ENCODE data around the gene FDXR. TPM values are rescaled to one million over a fixed set of nuclear protein-coding genes. Genes with fewer than 3 reads are reported as not detected.

FDXR gene
- total and polyA plus RNA-seq, 2 of the 8 experiments (the other 6 are each of a cell fraction or from before 2014, with no cell fraction given): 24.2 to 31.4 TPM

DNA sequence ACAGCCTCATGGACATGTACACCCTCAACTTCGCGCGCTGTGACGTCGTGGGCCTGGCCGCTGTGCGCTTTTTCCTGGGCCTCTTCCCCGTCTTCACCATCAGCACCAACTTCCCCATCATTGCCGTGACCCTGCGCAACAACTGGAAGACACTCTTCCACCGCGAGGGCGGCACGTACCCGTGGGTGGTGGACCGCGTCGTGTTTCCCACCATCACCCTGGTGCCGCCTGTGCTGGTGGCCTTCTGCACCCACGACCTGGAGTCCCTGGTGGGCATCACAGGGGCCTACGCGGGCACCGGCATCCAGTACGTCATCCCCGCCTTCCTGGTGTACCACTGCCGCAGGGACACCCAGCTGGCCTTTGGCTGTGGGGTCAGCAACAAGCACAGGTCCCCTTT, 36.6 kb downstream of the FDXR start:
- DNase-seq (ENCODE audit: low read depth in 1 of 2, low spot score in 2 of 2): no peak
- ChIA-PET CTCF (ENCODE audit: partially characterized antibody) (interaction anchor here (81.0 to 99.6 kb wide), 2 partner anchors 7 to 18 kb away, joined by 2981 read pairs; partner anchors contain the start of genes FDXR, GRIN2C and NAT9), POLR2A (ENCODE audit: partially characterized antibody) (no interaction called here)
- H2BK15ac ChIP-seq (ENCODE audit: low read length): no peak overlapping the region
- no peak overlapping the region for H3K4me3 ChIP-seq (ENCODE audit: extremely low read depth in 1 of 4, insufficient read depth in 2 of 4, low read depth in 3 of 4, low read length in 4 of 4)
- no peak overlapping the region for H3K27ac ChIP-seq (ENCODE audit: low read depth, low read length)
- no peak overlapping the region; the same call in 1 of the 2 replicates for H2BK5ac ChIP-seq (ENCODE audit: low read depth, low read length)
- no peak overlapping the region for H3K14ac ChIP-seq (ENCODE audit: insufficient read length)
- H3K79me1 ChIP-seq (ENCODE audit: low read depth, low read length): no peaks in the 10 kb centered on the region
- H2BK12ac ChIP-seq (ENCODE audit: low read depth, low read length): no peak overlapping the region
- H4K91ac ChIP-seq (replicated peaks; ENCODE audit: insufficient read length, low read length): no peak overlapping the region
- H2AFZ ChIP-seq (ENCODE audit: low read length): no peak overlapping the region
- H3K23ac ChIP-seq (ENCODE audit: insufficient read length): no peak overlapping the region
- H2AK5ac ChIP-seq (ENCODE audit: low read depth, low read length): no peak overlapping the region
- H3K4ac ChIP-seq (replicated peaks; ENCODE audit: insufficient read length, low read depth, low read length): no peak overlapping the region
- H3K4me1 ChIP-seq (replicated peaks in 1 of 4; ENCODE audit: control insufficient read depth in 3 of 4, insufficient read depth in 4 of 4, low read length in 3 of 4): peaks cover 0 to 18% (median 10%) of the 10 kb centered on the region in 4 experiments; a peak in 6 of 7 replicates
- H3K23me2 ChIP-seq (ENCODE audit: low read depth, low read length): no peaks in the 10 kb centered on the region
- H2BK20ac ChIP-seq (ENCODE audit: low read length): no peak overlapping the region
- 95% methylated on average over 26 of the region's 26 CpGs; no CpG with 5 or more reads in 1 of the 2 experiments for WGBS, 2 experiments (ENCODE audit: extremely low coverage in 1 of 2, insufficient coverage in 1 of 2, insufficient read length in 1 of 2, insufficient replicate concordance in 2 of 2, low coverage in 1 of 2, low lambda C conversion rate in 2 of 2, missing lambda C conversion rate in 1 of 2)
- FAIRE-seq: no peak
- peaks cover 0 to 5% (median 1%) of the 10 kb centered on the region in 4 experiments; a peak in 1 of 8 replicates for H3K36me3 ChIP-seq (ENCODE audit: control insufficient read depth in 2 of 4, insufficient read depth in 4 of 4, low read length in 3 of 4)
- H3K4me2 ChIP-seq (ENCODE audit: insufficient read depth in 1 of 2, low read depth in 2 of 2, low read length in 2 of 2): no peak overlapping the region
- H3K9me3 ChIP-seq (ENCODE audit: insufficient read depth in 2 of 2, low read depth in 1 of 2, low read length in 1 of 2): no peaks in the 10 kb centered on the region
- peaks cover 5 to 19% of the 10 kb centered on the region in 2 experiments for H4K20me1 ChIP-seq (replicated peaks in 1 of 2; ENCODE audit: control insufficient read depth in 1 of 2, insufficient read depth in 2 of 2, low read length in 2 of 2)
- no peak overlapping the region for H4K8ac ChIP-seq (ENCODE audit: extremely low read depth, insufficient read depth, low read length)
- no peak overlapping the region for H3K56ac ChIP-seq (replicated peaks; ENCODE audit: insufficient read length, low read depth, low read length)
- no peaks in the 10 kb centered on the region for H3K79me2 ChIP-seq (ENCODE audit: control insufficient read depth in 1 of 2, insufficient read depth in 2 of 2, low read length in 2 of 2)
- H4K5ac ChIP-seq (ENCODE audit: insufficient read length, low read depth, low read length): no peak overlapping the region
- H3K27me3 ChIP-seq (replicated peaks in 1 of 4; ENCODE audit: control insufficient read depth in 3 of 4, extremely low read depth in 1 of 4, insufficient read depth in 3 of 4, low read length in 3 of 4): peaks cover 0 to 9% (median 3%) of the 10 kb centered on the region in 4 experiments; a peak in 3 of 7 replicates
- no peak overlapping the region for H3K18ac ChIP-seq (ENCODE audit: extremely low read depth, low read length)
- no peak overlapping the region for H2BK120ac ChIP-seq (replicated peaks; ENCODE audit: low read depth, low read length)
- H3K9ac ChIP-seq (replicated peaks in 1 of 4; ENCODE audit: extremely low read depth in 1 of 4, low read depth in 3 of 4, low read length in 3 of 4): no peak overlapping the region
- no peak for TF ChIP-seq RBBP5 (IDR thresholded peaks at IDR 0.05; ENCODE audit: borderline replicate concordance, low read depth, low read length)
- no peak for TF ChIP-seq SP1 (IDR thresholded peaks at IDR 0.05; ENCODE audit: low read depth, low read length)
- no peak for TF ChIP-seq EGR1 (IDR thresholded peaks at IDR 0.05; ENCODE audit: borderline replicate concordance, low read depth, low read length)
- no peak for TF ChIP-seq KDM1A (IDR thresholded peaks at IDR 0.05; ENCODE audit: borderline replicate concordance, low read length)
- TF ChIP-seq KDM4A (IDR thresholded peaks at IDR 0.05; ENCODE audit: low read depth, low read length, severe bottlenecking): no peak
- TF ChIP-seq, protein P1, sequence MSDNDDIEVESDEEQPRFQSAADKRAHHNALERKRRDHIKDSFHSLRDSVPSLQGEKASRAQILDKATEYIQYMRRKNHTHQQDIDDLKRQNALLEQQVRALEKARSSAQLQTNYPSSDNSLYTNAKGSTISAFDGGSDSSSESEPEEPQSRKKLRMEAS (IDR thresholded peaks at IDR 0.05): no peak
- TF ChIP-seq POU5F1 (IDR thresholded peaks at IDR 0.05; ENCODE audit: low read depth, low read length): no peak
- TF ChIP-seq BCL11A (IDR thresholded peaks at IDR 0.05; ENCODE audit: low read depth in 2 of 2, low read length in 2 of 2): no peak
- TF ChIP-seq, protein P2, sequence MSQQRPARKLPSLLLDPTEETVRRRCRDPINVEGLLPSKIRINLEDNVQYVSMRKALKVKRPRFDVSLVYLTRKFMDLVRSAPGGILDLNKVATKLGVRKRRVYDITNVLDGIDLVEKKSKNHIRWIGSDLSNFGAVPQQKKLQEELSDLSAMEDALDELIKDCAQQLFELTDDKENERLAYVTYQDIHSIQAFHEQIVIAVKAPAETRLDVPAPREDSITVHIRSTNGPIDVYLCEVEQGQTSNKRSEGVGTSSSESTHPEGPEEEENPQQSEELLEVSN (IDR thresholded peaks at IDR 0.05): no peak
- TF ChIP-seq, protein P3, sequence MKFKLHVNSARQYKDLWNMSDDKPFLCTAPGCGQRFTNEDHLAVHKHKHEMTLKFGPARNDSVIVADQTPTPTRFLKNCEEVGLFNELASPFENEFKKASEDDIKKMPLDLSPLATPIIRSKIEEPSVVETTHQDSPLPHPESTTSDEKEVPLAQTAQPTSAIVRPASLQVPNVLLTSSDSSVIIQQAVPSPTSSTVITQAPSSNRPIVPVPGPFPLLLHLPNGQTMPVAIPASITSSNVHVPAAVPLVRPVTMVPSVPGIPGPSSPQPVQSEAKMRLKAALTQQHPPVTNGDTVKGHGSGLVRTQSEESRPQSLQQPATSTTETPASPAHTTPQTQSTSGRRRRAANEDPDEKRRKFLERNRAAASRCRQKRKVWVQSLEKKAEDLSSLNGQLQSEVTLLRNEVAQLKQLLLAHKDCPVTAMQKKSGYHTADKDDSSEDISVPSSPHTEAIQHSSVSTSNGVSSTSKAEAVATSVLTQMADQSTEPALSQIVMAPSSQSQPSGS (IDR thresholded peaks at IDR 0.05; ENCODE audit: low read length): no peak
- TF ChIP-seq CBX5 (IDR thresholded peaks at IDR 0.05; ENCODE audit: low read depth, low read length): no peak

Measured in H1 (cell line).